Activated naive CD4-positive, alpha-beta T cell treated with anti-CD3 and anti-CD28 coated beads, Interleukin-2, amount 50 U/mL, for 16 hours (primary cell): ENCODE measurements around the gene ANO9.
A peak's percentile ranks its signal among the peaks of the same experiment; 100 is the strongest.
"Not testable (repeated sequence)": the region's sequence is repeated elsewhere in the genome, so short reads cannot be mapped to it uniquely, and the experiment has no call there.

Experiments
- DNase-seq: peaks from one replicate; pipeline ENCODE4 v3.0.0-alpha.2; 2020

The ANO9 gene

DNA sequence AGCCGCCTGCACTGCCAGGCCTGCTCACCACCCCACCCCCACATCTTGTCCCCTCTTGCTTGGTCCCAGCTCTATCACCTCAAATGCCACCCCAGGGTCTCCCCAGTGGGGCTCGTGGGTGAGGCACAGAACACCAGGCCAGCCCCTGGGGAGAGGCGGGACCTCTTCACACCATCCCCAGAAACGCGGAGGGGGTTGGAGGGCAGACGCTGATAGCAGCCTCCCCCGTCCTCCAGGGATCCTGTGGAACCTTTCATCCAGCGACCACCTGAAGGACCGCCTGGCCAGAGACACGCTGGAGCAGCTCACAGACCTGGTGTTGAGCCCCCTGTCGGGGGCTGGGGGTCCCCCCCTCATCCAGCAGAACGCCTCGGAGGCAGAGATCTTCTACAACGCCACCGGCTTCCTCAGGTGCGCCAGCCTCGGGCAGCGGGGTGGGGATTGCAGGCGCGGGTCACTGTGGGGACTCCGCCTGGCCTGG is 42.0 kb downstream of the ANO9 start:
- DNase-seq, result no peak

- no peak for DNase-seq
Observed at GRCh38 chr11:398826-399225, 43.0 kb downstream of the ANO9 start.

- DNase-seq, result peak; percentile 40
Observed at GRCh38 chr11:396948-397548, 44.8 kb downstream of the ANO9 start.

- DNase-seq, result no peak
Observed at GRCh38 chr11:396511-396947, 45.3 kb downstream of the ANO9 start.

DNA sequence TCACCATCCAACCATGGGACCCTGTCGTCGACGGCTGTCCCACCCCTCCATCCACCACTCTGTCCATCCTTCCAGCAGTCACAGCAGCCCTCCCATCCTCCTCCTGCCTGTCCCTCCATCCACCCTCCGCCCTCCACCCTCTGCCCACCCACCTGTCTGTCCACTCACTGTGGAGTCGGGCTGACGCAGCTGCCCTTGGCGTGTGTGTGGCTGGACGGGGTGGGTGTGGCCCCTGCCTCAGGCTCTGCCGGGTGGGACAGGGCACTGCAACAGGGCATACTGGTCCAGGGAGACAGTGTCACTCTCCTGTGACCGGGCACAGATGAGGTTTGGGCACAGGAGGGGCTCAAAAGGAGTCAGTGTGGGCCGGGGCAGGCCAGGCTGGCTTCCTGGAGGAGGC is 45.9 kb downstream of the ANO9 start:
- DNase-seq, result no peak

- no peak for DNase-seq
Observed at GRCh38 chr11:394858-395655, 46.8 kb downstream of the ANO9 start.

DNA sequence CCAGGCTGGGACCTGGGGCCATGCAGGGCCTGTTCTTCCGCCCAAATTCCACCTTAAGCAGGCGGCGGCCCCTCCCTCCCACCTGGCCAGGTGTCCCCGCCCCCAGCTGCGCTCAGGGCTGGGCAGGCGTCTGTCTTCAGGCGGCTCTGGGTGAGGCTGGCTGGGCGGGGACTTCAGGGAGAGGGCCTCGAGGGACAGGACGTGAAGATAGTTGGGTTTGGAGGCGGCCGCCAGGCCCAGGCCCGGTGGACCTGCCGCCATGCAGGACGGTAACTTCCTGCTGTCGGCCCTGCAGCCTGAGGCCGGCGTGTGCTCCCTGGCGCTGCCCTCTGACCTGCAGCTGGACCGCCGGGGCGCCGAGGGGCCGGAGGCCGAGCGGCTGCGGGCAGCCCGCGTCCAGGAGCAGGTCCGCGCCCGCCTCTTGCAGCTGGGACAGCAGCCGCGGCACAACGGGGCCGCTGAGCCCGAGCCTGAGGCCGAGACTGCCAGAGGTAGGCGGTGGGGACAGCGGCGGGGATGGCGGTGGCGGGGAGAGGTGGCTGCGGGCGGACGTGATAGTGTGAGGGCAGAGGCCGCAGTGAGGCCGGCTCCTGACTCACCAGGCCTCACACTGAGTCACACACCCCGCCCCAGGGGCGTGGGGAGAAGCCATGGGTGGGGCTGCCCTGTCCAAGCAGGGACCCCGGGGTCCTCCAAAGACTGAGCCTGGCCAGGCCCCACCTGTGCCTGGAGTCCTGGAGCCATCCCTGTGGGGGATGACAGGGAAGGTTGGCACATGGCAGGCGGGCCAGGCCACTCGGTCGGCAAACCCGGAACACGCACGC is 47.6 kb downstream of the ANO9 start, which contains the start of gene PKP3:
PKP3 (plus strand) TSS at position 176 of the 824 bp plus-strand sequence; CDS start at position 260, 84 bp downstream.
- DNase-seq, result no peak

DNA sequence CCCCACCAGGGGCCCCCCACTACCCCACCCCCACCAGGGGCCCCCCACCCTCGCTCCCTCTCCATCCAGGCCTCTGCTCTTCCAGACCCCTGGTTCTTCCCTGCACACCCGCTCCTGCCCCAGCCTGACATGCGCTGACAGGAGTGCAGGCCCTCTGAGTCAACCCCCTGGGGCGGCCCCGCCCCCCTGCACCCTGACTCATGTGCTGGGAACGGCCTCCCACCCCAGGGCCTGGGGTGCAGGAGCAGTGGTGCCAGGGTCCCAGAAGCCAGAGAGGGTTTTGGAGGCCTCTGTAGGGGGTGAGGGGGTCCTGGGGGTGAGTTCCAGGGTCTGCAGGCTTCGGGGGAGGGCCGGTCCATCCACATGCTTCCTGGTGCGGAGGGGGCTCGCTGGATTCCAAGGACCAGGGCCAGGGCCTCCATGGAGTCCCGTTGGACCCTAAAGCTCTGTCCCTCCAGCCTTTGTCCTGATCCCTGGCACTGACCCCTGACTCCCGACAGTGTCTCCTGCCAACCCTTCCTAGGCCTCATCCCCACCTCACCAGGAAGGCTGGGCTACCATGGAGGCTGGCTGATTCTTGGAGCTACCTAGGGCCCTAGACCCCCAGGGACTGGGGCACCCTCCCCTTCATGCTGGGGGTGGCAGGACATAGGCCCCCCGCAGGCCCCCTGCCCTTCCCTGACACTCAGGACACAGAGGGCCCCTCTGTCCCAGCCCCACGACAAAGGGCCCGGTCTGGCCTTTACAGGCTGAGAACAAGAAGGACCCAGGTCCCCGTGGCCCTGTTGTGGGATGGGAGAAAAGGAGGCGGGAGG is 48.4 kb downstream of the ANO9 start:
- DNase-seq, result peak; percentile 41

DNA sequence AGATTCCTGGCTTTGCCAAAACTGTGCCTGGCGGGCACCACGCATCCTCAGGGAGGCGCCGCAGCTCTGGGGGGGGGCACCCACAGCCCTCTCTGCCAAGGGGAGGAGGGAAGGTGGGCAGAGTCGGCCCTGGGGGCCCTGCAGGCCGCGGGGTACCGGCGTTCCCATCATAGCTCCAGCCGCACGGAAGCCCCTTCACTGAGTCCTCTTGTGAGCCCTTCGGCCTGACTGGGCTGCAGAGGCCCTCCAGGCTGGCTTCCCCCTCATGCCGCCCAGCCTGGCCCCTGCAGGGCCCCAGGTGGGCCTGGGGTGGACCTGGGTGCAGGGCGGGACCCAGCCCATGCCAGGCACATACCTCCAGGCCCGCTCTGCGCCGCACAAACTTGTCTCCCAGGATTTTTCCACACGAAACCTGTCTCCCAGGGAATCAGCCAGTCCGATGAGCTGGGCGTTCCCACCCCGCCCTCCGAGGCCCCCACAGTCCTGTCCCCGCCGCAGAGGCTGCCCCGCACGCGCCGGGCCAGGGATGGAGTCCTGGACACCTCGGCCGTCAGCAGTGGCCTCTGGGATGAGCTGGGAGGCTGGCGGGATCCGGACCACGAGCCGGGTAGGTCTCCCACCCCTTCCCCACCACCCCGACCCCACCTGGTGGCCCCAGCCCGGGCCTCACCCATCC is 49.6 kb downstream of the ANO9 start:
- DNase-seq, result no peak

DNA sequence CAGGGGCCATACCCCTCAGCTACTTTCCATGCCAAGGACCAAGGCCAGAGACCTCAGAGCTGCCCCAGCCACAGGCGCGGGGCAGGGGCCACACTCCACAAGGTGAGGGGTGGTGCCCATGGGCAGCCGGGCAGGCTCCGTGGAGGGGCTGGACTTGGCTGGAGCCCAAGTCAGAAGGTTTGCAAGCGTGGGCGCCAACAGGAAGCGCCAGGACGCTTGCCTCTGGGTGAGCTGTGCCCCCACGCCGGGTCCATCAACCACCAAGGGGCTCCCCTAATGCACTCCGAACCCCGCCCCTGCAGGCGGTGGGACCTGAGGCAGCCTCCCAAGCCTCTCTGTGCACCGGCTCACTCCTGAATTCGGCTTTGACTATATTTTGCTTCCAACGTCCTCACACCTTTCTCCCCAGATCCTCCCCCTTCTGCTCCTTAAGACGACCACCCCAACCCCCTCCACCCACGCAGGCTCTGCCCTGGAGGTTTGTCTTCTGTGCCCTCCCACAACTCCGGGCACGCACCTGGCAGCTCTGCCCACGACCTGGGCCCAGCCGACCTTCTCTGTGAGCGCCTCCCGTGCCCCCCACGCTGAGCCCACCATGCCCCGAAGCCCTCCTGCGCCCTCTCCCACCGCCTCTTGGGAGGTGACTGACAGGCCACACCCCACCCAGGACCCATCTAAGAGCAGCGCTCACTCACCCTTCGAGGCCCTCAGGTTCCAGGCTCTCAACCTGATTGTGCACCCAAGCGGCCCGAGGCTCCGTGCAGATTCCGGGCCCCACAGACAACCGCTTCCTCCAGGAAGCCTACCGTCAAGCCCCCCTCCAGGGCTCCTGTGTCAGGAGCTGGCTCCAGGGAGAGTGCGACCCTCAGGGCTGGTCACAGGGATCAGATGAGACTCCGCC is 50.4 kb downstream of the ANO9 start:
- no peak for DNase-seq

DNA sequence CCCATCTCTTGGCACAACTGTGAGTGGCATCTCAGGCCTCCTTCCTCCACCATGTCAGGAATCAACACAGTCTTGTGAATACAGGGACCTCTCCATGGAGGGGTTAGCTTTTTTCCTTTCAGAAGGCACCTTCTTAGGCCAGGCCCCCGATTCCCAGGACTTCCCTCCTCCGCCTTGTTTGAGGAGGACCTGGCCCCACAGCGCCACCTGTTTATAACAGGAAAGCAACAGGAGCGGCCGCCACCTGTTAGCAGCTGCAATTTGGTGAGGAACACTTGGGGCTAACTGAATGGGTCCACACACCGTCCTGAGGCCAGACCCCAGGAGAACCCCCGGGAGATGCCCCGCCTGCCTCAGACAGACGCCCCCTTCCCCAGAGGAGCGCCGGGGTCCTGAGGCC is 51.6 kb downstream of the ANO9 start:
- no peak for DNase-seq

DNA sequence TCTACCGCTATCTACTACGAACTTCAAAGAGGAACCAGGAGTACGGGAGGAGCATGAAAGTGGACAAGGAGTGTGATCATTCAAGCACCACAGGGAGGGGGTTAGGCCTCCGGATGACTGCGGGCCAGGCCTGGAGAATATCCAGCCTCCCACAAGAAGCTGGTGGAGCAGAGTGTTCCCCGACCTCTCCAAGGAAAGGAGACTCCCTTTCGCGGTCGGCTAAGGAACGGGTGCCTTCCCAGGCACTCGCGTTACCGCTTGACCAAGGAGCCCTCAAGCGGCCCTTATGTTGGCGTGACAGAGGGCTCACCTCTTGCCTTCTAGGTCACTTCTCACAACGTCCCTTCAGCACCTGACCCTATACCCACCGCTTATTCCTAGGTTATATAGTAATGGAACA is 52.4 kb downstream of the ANO9 start:
- not testable (repeated sequence) for DNase-seq

- DNase-seq, result no peak
Observed at GRCh38 chr11:387193-387793, 54.5 kb downstream of the ANO9 start.

DNA sequence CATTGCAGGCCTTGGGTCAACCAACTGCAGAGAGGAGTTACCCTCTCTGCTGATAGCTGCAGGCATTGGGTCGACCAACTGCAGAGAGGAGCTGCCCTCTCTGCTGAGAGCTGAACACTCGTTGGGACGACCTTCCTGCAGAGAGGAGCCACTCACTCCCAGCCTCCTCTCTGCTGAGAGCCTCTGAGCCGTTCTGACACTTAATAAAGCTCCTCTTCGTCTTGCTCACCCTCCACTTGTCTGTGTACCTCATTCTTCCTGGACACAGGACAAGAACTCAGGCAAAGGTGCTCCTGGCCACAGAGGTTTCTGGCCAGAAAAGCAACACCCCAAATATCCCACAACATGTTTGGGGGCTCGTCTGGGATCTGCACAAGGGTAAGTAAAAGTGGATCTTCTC is 55.3 kb downstream of the ANO9 start:
- DNase-seq, result no peak

GRCh38 chr11:385594-386351 is 56.0 kb downstream of the ANO9 start:
- DNase-seq, result no peak

DNA sequence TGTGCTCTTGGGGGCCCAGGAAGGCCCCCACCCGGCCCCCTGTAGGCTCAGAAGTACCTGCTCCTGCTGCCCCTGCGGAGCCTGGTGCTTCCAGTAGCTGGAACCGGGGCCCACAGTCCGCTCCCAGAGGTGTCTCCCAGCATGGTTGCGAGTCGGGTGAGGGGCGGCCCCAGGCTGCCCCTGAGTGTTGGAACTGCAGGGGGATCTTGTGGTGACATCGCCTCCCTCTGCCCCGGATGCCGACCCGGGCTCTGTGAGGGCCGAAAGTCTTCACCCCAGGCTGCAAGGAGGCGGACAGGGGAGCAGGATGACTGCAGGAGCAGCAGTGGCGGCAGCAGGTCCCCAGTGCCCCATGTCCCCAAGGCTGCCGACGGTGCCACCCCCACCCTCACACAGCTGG is 57.3 kb downstream of the ANO9 start:
- DNase-seq, result no peak

DNA sequence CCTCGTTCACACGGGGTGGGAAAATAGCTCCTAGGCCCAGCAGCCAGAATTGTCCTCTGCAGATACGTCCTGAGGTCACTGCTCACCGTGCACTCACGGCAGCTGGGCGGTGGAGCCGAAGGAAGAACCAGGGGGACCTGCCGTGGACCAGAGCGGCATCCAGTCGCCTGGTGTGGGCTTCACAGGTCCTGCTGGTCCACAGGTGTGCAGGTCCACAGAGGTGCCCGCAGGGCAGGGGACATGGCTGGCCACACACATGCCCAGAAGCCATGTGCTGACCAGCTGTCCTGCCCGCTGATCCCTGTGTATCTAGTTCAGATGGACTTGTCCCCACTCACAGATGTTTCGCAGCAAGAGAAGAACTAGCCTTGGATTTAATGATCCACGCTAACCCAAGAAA is 58.4 kb downstream of the ANO9 start:
- DNase-seq, result no peak

DNA sequence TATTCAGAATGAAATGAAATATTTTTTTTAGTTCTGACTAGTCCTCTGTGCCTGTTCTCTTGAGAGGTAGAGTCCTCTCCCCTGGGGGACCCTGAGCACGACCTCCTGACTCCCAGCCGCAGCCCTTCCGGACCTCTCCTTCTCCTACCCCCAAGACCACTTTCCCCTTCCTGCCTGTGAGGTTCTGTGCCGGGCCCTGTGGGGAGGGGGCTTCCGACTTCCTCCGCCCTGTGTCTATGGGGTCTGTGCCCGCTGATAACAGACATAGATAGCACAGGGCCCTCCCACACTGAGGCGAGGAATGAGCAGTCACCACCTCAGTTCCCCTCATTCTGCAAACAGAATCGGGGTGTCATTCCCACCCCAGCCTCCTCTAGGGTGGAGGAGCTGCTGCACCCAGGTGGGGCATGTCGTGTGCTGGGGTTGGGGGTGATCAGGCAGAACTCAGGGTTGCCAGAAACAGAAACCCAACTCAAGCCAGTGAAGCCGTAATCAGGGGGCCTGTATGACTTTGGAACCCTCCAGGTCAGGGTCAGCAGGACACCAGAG is 59.7 kb downstream of the ANO9 start:
- DNase-seq, result no peak

DNA sequence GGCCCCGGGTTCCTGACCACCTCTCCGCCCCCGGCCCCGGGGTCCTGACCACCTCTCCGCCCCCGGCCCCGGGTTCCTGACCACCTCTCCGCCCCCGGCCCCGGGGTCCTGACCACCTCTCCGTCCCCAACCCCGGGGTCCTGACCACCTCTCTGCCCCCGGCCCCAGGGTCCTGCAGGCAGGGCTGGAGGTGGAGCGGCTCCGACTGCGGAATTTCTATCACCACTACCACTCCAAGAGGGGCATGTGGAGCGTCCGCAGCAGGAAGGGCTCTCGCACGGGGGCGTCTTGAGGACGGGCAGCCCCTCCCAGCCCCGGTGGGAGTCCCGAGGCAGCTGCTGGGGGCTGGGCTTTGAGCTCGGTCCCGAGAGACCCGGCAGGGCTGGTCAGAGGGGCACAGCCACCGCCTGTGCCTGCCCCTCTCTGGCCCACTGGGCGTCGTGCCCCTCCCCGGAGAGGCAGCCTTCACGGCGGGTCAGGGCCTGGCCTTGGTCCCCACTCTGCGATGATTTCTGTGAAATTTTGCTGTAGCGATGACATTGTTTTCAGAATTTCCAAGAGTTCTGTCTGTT is 60.2 kb downstream of the ANO9 start:
- no peak for DNase-seq
